Cardiac fibroblast (primary cell): ENCODE results near the gene ACSL6.

Experiments
- DNase-seq, 2 donors: peaks; one replicate each; pipeline versions ENCODE4 v3.0.0 to v3.0.0-alpha.2; 2010; ENCODE audit warnings: low read depth in 2 of 2
- H3K4me3 ChIP-seq, 2 donors: replicated peaks in 1 of 2; 1 replicate in 1 of 2; 2 replicates in 1 of 2; pipeline ENCODE4 v1.5.1; 2011; ENCODE audit warnings: low read depth in 2 of 2, low read length in 2 of 2, mild to moderate bottlenecking in 2 of 2, moderate library complexity in 1 of 2
- TF ChIP-seq, protein P1 (sequence below): IDR thresholded peaks from one replicate; pipeline ENCODE4 v1.5.1; 2011; ENCODE audit warnings: low read depth, mild to moderate bottlenecking, low read length, inconsistent platforms

ACSL6 gene

DNA sequence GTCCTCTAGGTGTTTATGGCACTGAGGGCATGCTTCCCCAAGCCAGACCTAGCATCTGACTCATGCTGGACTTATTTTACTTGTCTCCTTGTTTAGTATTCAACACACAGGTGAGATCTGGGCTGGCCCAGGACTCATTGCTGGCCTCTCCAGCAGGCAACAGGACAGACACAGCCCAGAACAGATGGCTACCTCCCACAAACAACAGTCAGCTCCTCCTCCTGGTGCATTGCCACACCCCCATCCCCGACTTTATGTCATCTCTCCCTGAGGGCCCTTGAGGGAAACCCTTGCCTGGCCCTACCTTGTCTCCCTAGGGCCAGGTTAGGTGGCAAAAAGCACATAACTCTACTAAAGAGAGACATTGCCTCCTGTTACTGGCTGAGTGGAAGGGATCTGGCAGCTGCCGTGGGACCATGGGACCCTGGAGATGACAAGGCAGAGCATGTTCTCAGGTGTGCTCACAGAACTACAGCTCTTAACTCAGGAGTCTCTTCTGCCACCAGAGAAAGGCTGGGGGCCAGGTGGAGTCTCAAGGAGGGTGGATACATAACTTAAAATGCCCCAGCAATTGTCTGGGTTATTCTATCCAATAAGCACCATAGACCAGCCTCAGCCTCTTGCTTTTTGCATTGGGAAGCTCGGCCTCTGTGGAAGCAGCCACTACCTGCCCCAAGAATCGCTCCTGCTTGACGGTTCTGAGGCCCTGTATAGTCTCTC lies 2.3 kb downstream of the ACSL6 start:
- DNase-seq = no peak
- TF ChIP-seq, protein P1, sequence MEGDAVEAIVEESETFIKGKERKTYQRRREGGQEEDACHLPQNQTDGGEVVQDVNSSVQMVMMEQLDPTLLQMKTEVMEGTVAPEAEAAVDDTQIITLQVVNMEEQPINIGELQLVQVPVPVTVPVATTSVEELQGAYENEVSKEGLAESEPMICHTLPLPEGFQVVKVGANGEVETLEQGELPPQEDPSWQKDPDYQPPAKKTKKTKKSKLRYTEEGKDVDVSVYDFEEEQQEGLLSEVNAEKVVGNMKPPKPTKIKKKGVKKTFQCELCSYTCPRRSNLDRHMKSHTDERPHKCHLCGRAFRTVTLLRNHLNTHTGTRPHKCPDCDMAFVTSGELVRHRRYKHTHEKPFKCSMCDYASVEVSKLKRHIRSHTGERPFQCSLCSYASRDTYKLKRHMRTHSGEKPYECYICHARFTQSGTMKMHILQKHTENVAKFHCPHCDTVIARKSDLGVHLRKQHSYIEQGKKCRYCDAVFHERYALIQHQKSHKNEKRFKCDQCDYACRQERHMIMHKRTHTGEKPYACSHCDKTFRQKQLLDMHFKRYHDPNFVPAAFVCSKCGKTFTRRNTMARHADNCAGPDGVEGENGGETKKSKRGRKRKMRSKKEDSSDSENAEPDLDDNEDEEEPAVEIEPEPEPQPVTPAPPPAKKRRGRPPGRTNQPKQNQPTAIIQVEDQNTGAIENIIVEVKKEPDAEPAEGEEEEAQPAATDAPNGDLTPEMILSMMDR = no peak
- no peak overlapping the region for H3K4me3 ChIP-seq

DNA sequence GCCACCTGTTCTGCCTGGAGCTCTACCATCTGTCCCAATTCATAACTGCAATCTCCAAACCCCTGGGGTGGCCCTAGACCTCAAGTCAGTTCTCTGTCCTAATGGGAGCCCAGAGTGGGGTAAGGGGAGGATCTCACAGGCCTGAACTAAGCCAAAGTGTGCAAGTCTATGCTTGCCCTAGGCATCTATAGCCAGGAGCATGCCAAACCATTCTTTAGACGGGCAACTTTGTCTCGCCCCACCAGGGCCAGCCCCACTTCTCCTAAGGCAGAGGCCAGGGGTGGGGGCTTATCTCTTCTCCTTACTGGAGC lies 3.3 kb downstream of the ACSL6 start:
- DNase-seq = no peak
- TF ChIP-seq, protein P1 = no peak
- H3K4me3 ChIP-seq = no peak overlapping the region

DNA sequence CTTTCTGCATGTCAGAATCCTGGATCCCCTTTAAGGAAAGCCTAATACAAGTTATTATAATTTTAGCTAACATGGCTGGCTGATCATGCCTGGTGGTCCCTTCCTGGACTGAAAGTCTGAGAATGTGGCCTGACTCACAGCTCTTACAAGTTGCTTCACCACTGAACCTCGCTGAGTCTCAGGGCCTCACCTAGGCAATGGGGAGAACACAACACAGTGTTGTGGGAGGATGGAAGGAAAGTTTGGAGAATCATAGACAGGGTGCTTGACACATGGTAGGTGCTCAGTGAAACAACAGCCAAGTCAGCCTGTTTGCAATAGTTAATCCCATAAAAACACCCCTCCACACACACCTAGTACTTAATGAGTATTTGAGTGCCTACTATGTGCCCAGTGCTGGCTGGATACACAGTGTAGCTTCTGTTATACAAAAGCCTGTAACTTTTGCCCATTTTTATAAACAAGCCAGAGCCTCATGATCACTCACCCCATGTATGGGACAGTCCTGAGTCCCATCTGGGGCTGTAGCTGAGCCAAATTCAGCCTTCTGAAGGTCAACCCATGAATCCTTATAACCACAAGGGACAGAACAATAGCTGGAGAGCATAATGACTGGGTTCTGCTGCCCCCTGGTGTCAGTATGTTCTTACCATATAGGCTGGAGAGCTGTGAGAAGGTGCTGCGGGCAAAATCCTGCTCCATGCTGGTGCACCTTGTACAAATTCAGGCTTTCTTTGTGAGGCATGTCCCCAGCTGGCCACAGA lies 3.9 kb downstream of the ACSL6 start:
- DNase-seq = peak; percentile 85 to 91
- H3K4me3 ChIP-seq = no peak overlapping the region
- TF ChIP-seq, protein P1 = peak; percentile 68

DNA sequence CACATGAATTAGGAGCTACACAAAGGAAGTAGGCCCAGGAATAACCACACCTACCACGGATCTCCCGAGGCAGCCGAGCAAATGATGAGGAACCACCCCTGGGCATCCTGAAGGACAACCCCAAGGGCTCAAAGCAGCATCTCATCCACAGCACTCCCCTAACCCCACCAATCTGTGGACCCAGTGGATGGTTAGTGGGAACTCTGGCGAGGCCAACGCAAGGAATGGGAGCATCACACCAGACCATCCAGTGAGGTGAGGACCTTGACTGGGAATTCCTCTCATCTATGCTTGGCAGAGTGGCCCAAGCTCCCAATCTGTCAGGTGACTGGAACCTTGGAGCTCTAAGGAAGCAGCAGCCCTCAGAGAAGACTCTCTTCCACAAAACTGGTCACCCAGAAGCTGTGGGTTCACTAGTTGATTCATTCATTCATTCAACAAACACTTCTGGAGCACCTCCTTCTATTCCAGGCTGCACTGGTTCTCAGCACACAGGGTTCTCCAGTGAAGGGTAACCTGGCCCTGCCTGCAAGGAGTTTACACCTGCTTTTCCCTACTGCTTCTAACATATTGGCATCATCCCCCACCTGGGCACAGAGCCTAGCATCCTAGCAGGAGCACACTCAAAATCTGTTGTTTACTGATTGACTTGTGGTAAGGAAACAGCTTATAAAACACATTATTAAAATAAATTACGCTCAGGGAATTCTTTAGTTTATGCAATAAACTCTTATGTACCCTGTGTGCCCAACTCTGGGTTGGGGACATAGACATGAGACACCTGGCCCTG lies 4.9 kb downstream of the ACSL6 start:
- H3K4me3 ChIP-seq = no peak overlapping the region
- DNase-seq = no peak
- TF ChIP-seq, protein P1 = no peak

DNA sequence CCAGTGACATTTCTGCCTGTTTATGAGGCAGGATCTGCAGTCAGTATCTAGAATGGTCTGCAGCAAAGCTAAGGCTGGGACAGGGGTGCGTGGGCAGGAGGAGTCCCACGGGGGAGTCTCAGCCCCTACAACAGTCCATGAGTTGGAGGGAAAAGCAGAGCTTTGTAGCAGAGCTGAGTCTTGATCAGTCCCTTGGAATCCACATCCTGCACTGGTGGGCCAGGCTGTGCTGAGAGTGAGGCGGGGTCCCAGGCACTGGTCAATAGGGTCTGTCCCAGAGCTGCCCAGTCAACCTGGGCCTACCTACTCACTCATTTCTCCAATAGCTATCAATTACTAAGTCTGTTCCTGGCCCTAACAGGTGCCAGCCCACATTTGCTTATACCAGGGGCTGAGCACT lies 5.9 kb downstream of the ACSL6 start:
- TF ChIP-seq, protein P1 = no peak
- DNase-seq = no peak
- no peak overlapping the region for H3K4me3 ChIP-seq

DNA sequence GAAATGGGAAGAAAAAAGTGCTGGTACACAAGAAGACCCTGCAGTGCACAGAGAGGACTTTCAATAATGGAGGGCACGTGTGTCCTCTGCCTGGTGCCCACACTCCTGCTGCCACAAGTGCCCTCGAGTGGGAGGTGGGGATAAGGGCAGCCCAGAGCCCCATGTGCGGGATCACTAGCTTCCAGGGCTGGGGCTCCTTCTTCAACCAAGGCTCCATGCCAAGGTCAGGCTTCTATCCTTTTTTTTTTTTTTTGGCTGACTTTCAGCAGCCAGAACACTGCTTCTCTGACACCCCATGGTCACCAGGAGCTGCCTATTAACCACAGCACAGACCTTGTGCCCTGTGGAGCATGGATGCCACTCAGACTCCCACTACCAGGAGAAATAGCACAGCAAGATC lies 7.5 kb downstream of the ACSL6 start:
- DNase-seq = no peak
- no peak overlapping the region for H3K4me3 ChIP-seq
- TF ChIP-seq, protein P1 = no peak
